Heart left ventricle (tissue), 16 donors: ENCODE data around the gene RUFY3. TPM values are rescaled to one million over a fixed set of nuclear protein-coding genes. Genes with fewer than 3 reads are reported as not detected.
"Not testable (repeated sequence)": the region's sequence is repeated elsewhere in the genome, so short reads cannot be mapped to it uniquely, and the experiment has no call there.

ENCODE experiments used
- ATAC-seq, 4 donors: fragments of 200-7000 bp; cut with Tn5 transposase; one replicate each; pipeline ENCODE4 v1.9.1; 2020 to 2022; ENCODE audit warnings: moderate library complexity in 4 of 4, mild to moderate bottlenecking in 3 of 4, moderate number of reproducible peaks in 1 of 4
- DNase-seq, 5 donors: peaks; one replicate each; pipeline ENCODE4 v3.0.0-alpha.2; 2020
- H3K27ac ChIP-seq, 12 donors: fragments of 200-600 bp; sonication (generic) in 4 of 12; one replicate each; pipeline versions ENCODE4 v1.5.0 to v1.8.0; 2016 to 2022; ENCODE audit warnings: mild to moderate bottlenecking in 2 of 12
- H3K27me3 ChIP-seq, 9 donors: fragments of 200-600 bp; sonication (generic) in 2 of 9; one replicate each; pipeline versions ENCODE4 v1.5.1 to v1.8.0; 2016 to 2022; ENCODE audit warnings: mild to moderate bottlenecking in 3 of 9
- H3K36me3 ChIP-seq, 9 donors: fragments of 200-600 bp; sonication (generic) in 2 of 9; one replicate each; pipeline versions ENCODE4 v1.5.0 to v1.8.0; 2018 to 2022; ENCODE audit warnings: mild to moderate bottlenecking in 2 of 9
- H3K4me1 ChIP-seq, 12 donors: fragments of 200-600 bp; sonication (generic) in 4 of 12; one replicate each; pipeline versions ENCODE4 v1.5.0 to v1.8.0; 2016 to 2022; ENCODE audit warnings: mild to moderate bottlenecking in 3 of 12
- H3K4me3 ChIP-seq, 12 donors: fragments of 200-600 bp; sonication (generic) in 4 of 12; one replicate each; pipeline versions ENCODE4 v1.5.0 to v1.8.0; 2017 to 2022; ENCODE audit warnings: mild to moderate bottlenecking in 9 of 12, moderate library complexity in 4 of 12
- H3K9me3 ChIP-seq, 12 donors: fragments of 200-600 bp; sonication (generic) in 4 of 12; one replicate each; pipeline versions ENCODE4 v1.5.0 to v1.8.0; 2016 to 2022; ENCODE audit warnings: mild to moderate bottlenecking in 1 of 12
- CTCF ChIP-seq, 12 donors: fragments of 200-600 bp; sonication (generic) in 4 of 12; IDR thresholded peaks; one replicate each; pipeline versions ENCODE4 v1.5.0 to v1.8.0; 2018 to 2022; ENCODE audit warnings: antibody characterized with exemption in 12 of 12, mild to moderate bottlenecking in 5 of 12
- POLR2A ChIP-seq, 2 donors: fragments of 450-650 bp; IDR thresholded peaks; one replicate each; pipeline ENCODE4 v1.6.1; 2017; ENCODE audit warnings: antibody characterized with exemption in 2 of 2, mild to moderate bottlenecking in 2 of 2, moderate library complexity in 2 of 2
- WGBS, 4 donors: extraction: QIAGEN DNeasy Blood & Tissue Kit in 2 of 4; methylation state at CpG; one replicate each; pipeline versions ENCODE4 v1.1.5 to v1.1.7; 2013 to 2018; 5-methylcytosine and 5-hydroxymethylcytosine counted together
- intact Hi-C, 10 donors: fragments of 100-400 bp; cut with DNase I; formaldehyde crosslinking; loops; one replicate each; pipeline versions ENCODE4 v1.11.1 to v1.14.2; 2022
- polyA plus RNA-seq, 2 donors: library from polyadenylated mRNA; stranded (reverse); fragments of 200-250 nt; gene quantifications; one replicate each; pipeline ENCODE4 v1.2.3, GENCODE V29; 2013
- total RNA-seq, 9 donors: library from RNA; depleted of rRNA in 2 of 9; stranded (reverse); fragments of >200 nt in 2 of 9; fragmentation: NEBNext Ultra II Directional in 3 of 9; extraction: Animal tissue kit (Norgen Biotek cat#: 25700) in 3 of 9; gene quantifications; one replicate each; pipeline versions ENCODE4 v1.1.0 to v1.2.4, GENCODE V29; 2016 to 2023
- donor health status: ischemic (EF 13 %, LVEDD 7.1; RV severe dilation, severe dysfunction).
- donor health status: healthy with polysubstance abuse.
- donor health status: DM: no; HTN: yes; CAD: no.
- donor health status: DM: no; HTN: no; CAD: no.
- donor health status: ischemic (EF 25% LVEDD 6.9; RV normal size, moderate dysfunction).
- donor health status: ischemic (EF 25% LVEDD 5.7; RV mildly dilated, moderate dysfunction).
- donor health status: healthy.
- donor health status: DM: yes; HTN: yes; CAD: no.
- donor health status: ischemic (EF 35%, LVEDD 5.7; RV mildly dilated, moderate dysfunction).
- donor health status: nonischemic (EF 11% LVEDD 7.7; RV severe dilation, severe dysfunction).
- donor health status: DM: yes; HTN: yes; CAD: no.
- donor health status: PGD.
- donor health status: ischemic (EF 29% LVEDD 5.4; RV normal size, mild dysfunction).
- donor health status: nonischemic (EF 23%, LVEDD 6.1; RV moderate dilation, normal function).

The RUFY3 gene
- total and polyA plus RNA-seq, 11 donors = 12.8 to 33.0 (median 18.7) TPM

DNA sequence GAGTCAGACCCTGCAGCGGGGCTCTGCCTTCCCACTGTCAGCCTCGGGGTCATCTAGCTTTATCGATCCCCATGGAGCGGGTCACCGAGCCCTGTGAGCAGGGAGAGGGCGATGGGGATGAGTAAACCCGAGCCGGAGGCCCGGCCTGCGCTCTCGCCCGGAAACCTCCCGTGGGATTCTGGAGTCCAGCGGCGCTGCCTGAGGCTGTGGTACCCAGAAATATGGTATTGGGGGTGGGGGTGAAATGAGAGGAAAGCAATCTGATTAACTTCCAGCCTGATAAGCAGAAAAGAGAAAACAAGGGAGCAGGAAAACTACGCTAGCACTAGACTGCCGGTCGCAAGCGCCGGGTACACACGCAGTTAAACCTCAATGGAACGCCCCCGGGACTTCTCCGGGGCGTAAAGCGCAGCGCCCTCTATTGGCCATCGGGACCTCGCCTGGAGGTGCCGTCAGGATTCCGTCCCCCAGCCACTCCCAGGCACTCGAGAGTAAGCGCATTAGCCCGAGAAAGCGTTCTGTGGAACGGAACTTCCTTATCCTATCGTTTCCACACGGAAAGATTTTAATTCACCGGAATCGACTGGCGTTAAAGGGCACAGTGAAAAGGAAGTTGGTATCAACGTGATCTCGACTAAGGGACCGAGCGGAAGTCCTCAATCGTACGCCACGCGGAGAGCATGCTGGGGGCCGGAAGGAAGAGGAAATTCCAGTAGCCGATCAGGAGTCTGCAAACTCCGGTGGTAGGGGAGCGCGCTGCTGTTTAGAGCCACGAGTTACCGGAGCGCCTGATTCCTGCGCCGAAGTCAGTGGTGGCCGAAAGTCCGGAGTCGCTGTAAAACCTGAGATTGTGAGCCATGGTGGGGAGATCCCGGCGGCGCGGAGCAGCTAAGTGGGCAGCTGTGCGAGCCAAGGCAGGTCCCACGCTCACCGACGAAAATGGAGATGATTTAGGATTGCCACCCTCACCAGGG lies 33.7 kb upstream of the RUFY3 start, which contains the start of gene UTP3:
UTP3 (plus strand) TSS at position 712 of the 974 bp plus-strand sequence; CDS start at position 858, 146 bp downstream.
- peak within 1 kb of the TSS; percentile 69 to 98 (median 90) for H3K4me3 ChIP-seq
- DNase-seq (peak; percentile 96 to 97 (median 97)), ATAC-seq (peak; percentile 97 to 99 (median 98))
- H3K9me3 ChIP-seq = no peaks in the 10 kb centered on the region
- TF ChIP-seq CTCF (IDR thresholded peaks at IDR 0.05) (peak; percentile 95 to 100 (median 96)), POLR2A (IDR thresholded peaks at IDR 0.05) (peak in 1 of 2 donors; percentile 48)
- H3K27ac ChIP-seq = peak within 1 kb of the TSS; percentile 84 to 97 (median 92)
- H3K27me3 ChIP-seq = no peaks in the 10 kb centered on the region
- intact Hi-C loops = loop anchor here in 6 of 10 donors (1.0 to 5.0 kb wide), 11 partner anchors 16 to 319 kb away; partner anchors contain the start of genes GRSF1 (in 3 of the 6), DCK (in 2 of the 6) and MOB1B (in 1 of the 6)
- WGBS, 4 donors = 0 to 1% (median 1%) methylated on average over 55 to 70 of the region's 70 CpGs
- peaks cover 4 to 48% (median 32%) of the 10 kb centered on the region in 12 donors for H3K4me1 ChIP-seq
- H3K36me3 ChIP-seq = peaks cover 0 to 29% (median 10%) of the 10 kb centered on the region in 9 donors

GRCh38 chr4:70688795-70689231 lies 33.0 kb upstream of the RUFY3 start:
- intact Hi-C loops = loop anchor here in 6 of 10 donors (1.0 to 5.0 kb wide), 11 partner anchors 15 to 318 kb away; partner anchors contain the start of genes GRSF1 (in 3 of the 6), DCK (in 2 of the 6) and MOB1B (in 1 of the 6)
- Histone ChIP-seq H3K4me3 (peak overlapping the region; percentile 69 to 98 (median 90)), H3K27me3 (no peaks in the 10 kb centered on the region), H3K27ac (peak overlapping the region; percentile 33 to 97 (median 92)), H3K9me3 (no peaks in the 10 kb centered on the region), H3K36me3 (peaks cover 0 to 34% (median 10%) of the 10 kb centered on the region in 9 donors), H3K4me1 (peaks cover 4 to 48% (median 32%) of the 10 kb centered on the region in 12 donors)
- no peak for TF ChIP-seq POLR2A (IDR thresholded peaks at IDR 0.05)
- TF ChIP-seq CTCF (IDR thresholded peaks at IDR 0.05) = no peak
- peak in 1 of 5 donors; percentile 27 for DNase-seq
- ATAC-seq = peak in 3 of 4 donors; percentile 2 to 20 (median 3)
- 0 to 3% (median 2%) methylated on average over 19 of the region's 19 CpGs for WGBS, 4 donors

DNA sequence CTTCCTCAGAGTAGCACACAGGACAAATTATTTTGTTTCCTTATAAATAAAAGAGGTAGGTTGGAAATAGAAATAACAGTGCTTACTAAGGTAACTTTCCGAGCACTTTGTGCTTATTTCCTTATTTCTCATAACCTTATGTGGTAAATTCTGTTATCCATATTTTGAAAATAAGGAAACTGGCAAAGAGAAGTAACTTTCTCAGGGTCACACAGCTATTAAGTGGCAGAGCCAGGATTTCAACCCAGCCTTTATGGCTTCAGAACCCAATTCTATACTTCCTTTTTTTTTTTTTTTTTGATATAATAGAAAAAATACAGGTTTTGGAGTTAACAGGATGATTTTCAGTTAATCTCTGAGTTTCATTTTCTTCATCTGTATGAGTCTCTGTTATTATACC lies 30.1 kb upstream of the RUFY3 start:
- 72 to 84% (median 81%) methylated on average over 1 of the region's 1 CpG for WGBS, 4 donors
- TF ChIP-seq POLR2A (IDR thresholded peaks at IDR 0.05) (no peak), CTCF (IDR thresholded peaks at IDR 0.05) (no peak)
- DNase-seq (no peak), ATAC-seq (no peak)
- peaks cover 4 to 48% (median 32%) of the 10 kb centered on the region in 12 donors for H3K4me1 ChIP-seq
- H3K27me3 ChIP-seq = no peaks in the 10 kb centered on the region
- H3K4me3 ChIP-seq = no peak overlapping the region
- peak overlapping the region in 1 of 12 donors; percentile 17 for H3K27ac ChIP-seq
- peaks cover 0 to 34% (median 14%) of the 10 kb centered on the region in 9 donors for H3K36me3 ChIP-seq
- intact Hi-C loops = no loop called here
- H3K9me3 ChIP-seq = no peaks in the 10 kb centered on the region

- H3K27ac ChIP-seq, H3K9me3 ChIP-seq, H3K4me3 ChIP-seq, ATAC-seq, DNase-seq, intact Hi-C loops, H3K27me3 ChIP-seq: not testable (repeated sequence)
- 95 to 97% (median 97%) methylated on average over 7 of the region's 7 CpGs for WGBS, 4 donors
- Histone ChIP-seq H3K4me1 (peaks cover 3 to 30% (median 20%) of the 10 kb centered on the region in 12 donors), H3K36me3 (peaks cover 0 to 34% (median 14%) of the 10 kb centered on the region in 9 donors)
Observed at GRCh38 chr4:70694633-70695032, 27.1 kb upstream of the RUFY3 start.

DNA sequence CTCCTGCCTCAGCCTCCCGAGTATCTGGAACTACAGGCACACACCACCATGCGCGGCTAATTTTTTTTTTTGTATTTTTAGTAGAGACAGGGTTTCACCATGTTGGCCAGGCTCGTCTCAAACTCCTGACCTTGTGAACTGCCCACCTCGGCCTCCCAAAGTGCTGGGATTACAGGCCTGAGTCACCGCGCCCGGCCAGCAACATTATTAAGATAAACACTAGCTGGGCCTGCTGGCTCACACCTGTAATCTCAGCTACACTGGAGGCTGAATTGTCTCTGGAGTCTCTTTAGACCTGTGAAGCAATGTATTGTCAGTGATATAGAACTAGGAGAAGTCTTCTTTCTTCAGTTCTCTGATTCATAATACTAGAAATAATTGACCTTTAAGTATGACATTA lies 23.3 kb upstream of the RUFY3 start:
- ATAC-seq, H3K9me3 ChIP-seq, H3K4me3 ChIP-seq, H3K4me1 ChIP-seq, DNase-seq, H3K36me3 ChIP-seq, H3K27me3 ChIP-seq, intact Hi-C loops, H3K27ac ChIP-seq: not testable (repeated sequence)
- WGBS, 4 donors = 81 to 91% (median 85%) methylated on average over 8 of the region's 8 CpGs
